ENCODE data around the gene SCUBE3. TPM values are rescaled to one million over a fixed set of nuclear protein-coding genes. Genes with fewer than 3 reads are reported as not detected.

Gene SCUBE3
- total RNA-seq, 2 donors from 2014 or later: 0.12 to 0.59 TPM

DNA sequence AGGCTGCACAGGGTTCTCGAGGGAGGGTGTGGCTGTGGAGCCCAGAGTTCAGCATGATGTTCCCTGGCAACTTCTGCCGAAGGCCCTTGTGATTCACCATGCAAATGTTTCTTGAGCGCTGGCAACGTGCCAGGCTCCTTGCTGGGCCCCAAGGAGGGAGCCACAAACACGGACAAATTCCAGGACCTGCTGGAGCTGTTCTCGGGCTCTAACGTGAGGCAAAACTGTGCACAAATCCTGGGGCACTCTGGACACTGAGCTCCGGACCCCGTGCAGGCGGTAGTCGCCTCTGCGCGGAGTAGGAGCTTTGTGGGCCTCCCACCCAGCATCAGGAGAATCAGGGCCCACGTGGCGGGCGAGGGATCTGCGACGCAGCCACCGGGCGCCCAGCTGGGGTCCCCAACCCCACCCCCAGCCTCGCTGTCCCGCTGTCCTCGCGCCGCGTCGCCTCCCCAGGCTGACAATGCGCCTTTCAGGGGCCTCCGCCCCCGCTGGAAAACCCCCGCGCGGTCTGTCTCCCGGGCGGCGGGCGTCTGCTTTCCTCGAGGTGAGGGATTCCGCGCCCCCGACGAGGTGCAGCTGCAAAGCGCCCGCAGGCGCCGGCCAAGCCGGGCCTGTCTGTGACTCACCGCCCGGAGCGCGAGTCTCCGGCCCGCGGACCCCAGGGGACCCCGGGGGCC, 31.7 kb upstream of the SCUBE3 start:
- Histone ChIP-seq H3K27me3 (no peaks in the 10 kb centered on the region), H3K36me3 (no peaks in the 10 kb centered on the region), H3K4me3 (no peak overlapping the region), H3K4me1 (peaks cover 0 to 31% of the 10 kb centered on the region in 2 donors), H3K27ac (peak overlapping the region in 1 of 2 donors; percentile 16), H3K9me3 (no peaks in the 10 kb centered on the region)
- TF ChIP-seq, protein P1, sequence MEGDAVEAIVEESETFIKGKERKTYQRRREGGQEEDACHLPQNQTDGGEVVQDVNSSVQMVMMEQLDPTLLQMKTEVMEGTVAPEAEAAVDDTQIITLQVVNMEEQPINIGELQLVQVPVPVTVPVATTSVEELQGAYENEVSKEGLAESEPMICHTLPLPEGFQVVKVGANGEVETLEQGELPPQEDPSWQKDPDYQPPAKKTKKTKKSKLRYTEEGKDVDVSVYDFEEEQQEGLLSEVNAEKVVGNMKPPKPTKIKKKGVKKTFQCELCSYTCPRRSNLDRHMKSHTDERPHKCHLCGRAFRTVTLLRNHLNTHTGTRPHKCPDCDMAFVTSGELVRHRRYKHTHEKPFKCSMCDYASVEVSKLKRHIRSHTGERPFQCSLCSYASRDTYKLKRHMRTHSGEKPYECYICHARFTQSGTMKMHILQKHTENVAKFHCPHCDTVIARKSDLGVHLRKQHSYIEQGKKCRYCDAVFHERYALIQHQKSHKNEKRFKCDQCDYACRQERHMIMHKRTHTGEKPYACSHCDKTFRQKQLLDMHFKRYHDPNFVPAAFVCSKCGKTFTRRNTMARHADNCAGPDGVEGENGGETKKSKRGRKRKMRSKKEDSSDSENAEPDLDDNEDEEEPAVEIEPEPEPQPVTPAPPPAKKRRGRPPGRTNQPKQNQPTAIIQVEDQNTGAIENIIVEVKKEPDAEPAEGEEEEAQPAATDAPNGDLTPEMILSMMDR (IDR thresholded peaks at IDR 0.05): no peak
- peak; percentile 71 for DNase-seq (ENCODE audit: low spot score)

DNA sequence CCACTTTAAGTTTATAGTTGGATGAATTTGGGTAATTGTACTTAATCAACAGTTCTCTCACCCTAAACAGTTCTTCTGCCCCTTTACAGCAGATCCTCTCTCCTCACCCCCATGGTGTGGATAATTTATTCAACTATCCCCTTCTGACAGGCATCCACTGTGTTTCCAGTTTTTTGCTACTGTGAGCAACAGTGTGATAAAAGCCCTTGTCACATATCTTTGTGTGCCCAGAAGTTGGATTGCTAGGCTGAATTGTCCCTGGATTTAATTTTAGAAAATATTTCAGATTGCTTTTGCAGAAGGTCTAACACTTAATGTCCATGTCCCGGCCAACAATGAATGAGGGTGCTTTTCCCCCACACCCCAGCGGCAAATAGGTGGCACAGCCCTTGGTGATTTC, 30.5 kb upstream of the SCUBE3 start:
- H3K27me3 ChIP-seq: no peaks in the 10 kb centered on the region
- no peak overlapping the region for H3K27ac ChIP-seq

GRCh38 chr6:35183935-35184334, 29.8 kb upstream of the SCUBE3 start:
- Histone ChIP-seq H3K27ac (no peak overlapping the region), H3K4me1 (peaks cover 0 to 31% of the 10 kb centered on the region in 2 donors)

More for the DNA sequence above, 30.5 kb upstream of the SCUBE3 start:
- Histone ChIP-seq H3K4me3 (no peak overlapping the region), H3K4me1 (peaks cover 0 to 31% of the 10 kb centered on the region in 2 donors), H3K36me3 (no peaks in the 10 kb centered on the region), H3K9me3 (no peaks in the 10 kb centered on the region)
- TF ChIP-seq, protein P1 (IDR thresholded peaks at IDR 0.05): no peak
- DNase-seq (ENCODE audit: low spot score): no peak

GRCh38 chr6:35184580-35185301, 29.0 kb upstream of the SCUBE3 start:
- no peaks in the 10 kb centered on the region for H3K9me3 ChIP-seq
- DNase-seq (ENCODE audit: low spot score): no peak
- no peak overlapping the region for H3K4me3 ChIP-seq
- H3K27ac ChIP-seq: no peak overlapping the region
- H3K36me3 ChIP-seq: no peaks in the 10 kb centered on the region
- H3K4me1 ChIP-seq: peaks cover 0 to 31% of the 10 kb centered on the region in 2 donors
- no peaks in the 10 kb centered on the region for H3K27me3 ChIP-seq
- TF ChIP-seq, protein P1 (IDR thresholded peaks at IDR 0.05): no peak

More at GRCh38 chr6:35183935-35184334, 29.8 kb upstream of the SCUBE3 start:
- TF ChIP-seq, protein P1 (IDR thresholded peaks at IDR 0.05): no peak
- Histone ChIP-seq H3K4me3 (no peak overlapping the region), H3K27me3 (no peaks in the 10 kb centered on the region), H3K36me3 (no peaks in the 10 kb centered on the region), H3K9me3 (no peaks in the 10 kb centered on the region)
- no peak for DNase-seq (ENCODE audit: low spot score)

DNA sequence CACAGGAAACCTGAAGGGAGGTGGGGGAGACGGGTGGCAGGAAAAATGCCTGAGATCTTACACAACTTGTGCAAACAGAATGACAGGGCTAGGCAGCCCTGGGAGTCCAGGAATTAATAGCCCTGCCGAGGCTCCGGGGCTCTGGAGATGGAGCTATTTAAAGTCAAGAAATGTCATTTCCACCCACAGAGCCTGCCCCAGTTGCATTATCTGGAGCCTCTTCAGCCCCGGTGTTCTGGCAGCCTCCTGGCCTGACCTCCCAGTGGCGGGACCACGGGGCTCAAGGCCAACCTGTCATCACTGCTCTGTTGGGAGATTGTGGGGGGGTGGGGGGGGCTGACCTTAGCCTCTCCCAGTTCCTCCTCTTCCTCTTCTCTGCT, 28.5 kb upstream of the SCUBE3 start:
- Histone ChIP-seq H3K27ac (no peak overlapping the region), H3K36me3 (no peaks in the 10 kb centered on the region), H3K27me3 (no peaks in the 10 kb centered on the region), H3K4me3 (no peak overlapping the region), H3K9me3 (no peaks in the 10 kb centered on the region), H3K4me1 (peaks cover 0 to 31% of the 10 kb centered on the region in 2 donors)
- TF ChIP-seq, protein P1 (IDR thresholded peaks at IDR 0.05): no peak
- no peak for DNase-seq (ENCODE audit: low spot score)
